T follicular helper cell (primary cell): ENCODE results near the gene CST8.

Experiments used
- DNase-seq: peaks from one replicate; pipeline ENCODE4 v3.0.0-alpha.2; 2020; ENCODE audit warnings: low read depth

The CST8 gene

DNA sequence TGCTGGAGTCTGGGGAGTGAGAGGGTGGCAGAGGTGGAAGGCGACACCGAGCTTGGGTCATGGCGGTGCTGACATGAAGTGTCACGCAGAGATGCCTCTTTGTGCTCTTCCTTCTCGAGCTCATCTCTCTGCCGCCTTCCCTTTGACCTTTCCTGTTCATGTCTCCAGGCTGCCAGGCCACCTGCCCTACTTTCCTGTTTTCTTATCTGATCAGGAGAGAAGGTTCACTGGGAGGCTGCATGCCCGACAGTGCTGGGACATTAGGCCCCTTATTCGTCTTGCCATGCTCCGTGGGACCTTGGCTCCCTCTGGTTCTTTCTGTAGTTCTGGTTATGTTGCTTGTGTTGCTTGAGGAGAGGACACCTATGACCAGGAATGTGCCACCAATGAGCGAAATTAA is 33.2 kb downstream of the CST8 start:
- no peak for DNase-seq

DNA sequence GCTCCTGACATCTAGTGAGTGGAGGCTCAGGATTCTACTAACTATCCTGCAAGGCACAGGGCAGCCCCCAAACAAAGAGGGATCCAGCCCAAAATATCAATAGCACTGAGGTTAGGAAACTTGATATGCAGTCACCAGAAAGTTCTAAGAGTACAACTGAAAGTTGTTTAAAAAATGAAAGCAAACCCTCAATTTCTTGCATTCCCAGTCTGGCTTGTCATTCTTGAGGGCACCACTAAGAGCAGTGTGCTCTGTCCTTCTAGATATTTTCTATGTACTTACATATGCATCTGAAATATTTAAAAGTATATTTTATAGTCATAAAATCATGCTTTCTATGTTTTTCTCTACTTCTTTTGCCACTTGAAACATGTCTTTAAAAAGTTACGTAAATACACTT is 35.9 kb downstream of the CST8 start:
- no peak for DNase-seq

DNA sequence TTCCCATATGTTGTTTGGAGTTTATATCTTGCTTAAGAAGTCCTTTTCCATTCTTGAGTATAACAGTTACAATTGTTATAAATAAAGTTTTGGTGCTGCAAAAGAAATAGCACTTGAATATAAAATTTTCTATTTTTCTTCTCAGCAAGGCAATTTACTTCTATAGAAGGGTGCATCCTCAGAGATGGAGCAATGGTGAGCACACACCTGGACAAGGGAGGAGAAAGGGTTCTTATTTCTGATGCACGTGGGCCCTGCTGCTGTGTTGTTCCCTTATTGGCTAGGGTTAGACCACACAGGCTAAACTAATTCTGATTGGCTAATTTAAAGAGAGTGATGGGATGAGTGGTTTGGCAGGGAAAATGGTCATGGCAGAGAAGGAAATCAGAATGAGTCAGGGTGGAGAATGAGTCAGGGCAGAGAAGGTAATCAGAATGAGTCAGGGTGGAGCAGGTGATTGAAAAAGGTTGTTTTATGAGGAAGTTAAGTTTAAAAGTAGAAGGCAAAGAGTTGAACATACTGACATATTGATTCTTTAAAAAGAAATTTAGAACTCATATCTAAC is 38.0 kb downstream of the CST8 start:
- no peak for DNase-seq

DNA sequence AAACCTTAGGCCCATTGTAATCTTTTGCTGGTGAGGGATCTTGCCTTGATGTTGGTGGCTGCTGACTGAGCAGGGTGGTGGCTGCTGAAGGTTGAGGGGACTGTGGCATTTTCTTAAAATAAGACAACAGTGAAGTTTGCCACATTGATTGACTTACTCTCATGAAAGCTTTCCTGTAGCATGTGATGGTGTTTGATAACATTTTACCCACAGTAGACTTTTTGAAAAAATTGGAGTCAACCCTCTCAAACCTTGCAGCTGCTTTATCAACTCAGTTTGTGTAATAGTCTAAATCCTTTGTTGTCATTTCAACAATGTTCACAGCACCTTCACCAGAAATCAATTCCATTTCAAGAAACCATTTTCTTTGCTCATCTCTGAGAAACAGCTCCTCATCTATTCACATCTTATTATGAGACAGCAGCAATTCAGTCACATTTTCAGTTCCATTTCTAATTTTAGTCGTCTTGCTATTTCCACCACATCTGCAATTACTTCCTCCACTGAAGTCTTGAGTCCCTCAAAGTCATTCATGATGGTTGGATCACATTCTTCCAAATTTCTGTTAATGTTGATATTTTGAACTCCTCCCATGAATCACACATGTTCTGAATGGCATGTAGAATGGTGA is 40.1 kb downstream of the CST8 start:
- no peak for DNase-seq

DNA sequence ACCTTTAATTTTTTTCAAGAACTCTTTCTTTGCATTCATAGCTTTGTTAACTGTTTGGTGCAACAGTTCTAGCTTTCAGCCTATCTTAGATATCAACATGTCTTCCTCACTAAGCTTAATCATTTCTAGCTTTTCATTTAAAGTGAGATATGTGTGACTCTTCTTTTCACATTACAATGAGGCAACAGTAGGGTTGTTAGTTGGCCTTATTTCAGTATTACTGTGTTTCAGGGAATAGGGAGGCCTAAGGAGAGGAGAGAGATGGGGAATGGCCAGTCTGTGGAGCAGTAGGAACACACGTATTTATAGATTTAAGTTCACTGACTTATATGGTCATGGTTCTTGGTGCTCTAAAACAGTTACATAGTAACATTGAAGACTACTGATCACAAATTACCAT is 41.6 kb downstream of the CST8 start:
- no peak for DNase-seq

DNA sequence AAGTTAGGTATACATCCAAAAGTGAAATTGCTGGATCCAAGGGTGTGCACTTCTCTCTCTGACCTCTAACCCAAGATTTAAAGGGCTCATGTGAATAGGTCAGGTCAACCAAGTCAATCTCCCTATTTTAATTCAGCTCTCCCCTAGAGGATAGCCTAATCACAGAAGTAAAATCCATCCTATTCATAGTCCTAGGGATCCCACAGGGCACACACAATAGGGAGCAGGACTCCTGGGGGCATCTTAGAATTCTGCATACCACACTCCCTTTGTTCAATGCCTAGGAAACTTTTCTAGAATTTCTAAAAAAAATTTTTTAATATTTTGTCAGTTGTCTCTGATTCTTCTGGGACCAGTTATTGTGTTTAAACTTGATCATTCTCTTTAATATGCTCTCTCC is 42.2 kb downstream of the CST8 start:
- DNase-seq: no peak

DNA sequence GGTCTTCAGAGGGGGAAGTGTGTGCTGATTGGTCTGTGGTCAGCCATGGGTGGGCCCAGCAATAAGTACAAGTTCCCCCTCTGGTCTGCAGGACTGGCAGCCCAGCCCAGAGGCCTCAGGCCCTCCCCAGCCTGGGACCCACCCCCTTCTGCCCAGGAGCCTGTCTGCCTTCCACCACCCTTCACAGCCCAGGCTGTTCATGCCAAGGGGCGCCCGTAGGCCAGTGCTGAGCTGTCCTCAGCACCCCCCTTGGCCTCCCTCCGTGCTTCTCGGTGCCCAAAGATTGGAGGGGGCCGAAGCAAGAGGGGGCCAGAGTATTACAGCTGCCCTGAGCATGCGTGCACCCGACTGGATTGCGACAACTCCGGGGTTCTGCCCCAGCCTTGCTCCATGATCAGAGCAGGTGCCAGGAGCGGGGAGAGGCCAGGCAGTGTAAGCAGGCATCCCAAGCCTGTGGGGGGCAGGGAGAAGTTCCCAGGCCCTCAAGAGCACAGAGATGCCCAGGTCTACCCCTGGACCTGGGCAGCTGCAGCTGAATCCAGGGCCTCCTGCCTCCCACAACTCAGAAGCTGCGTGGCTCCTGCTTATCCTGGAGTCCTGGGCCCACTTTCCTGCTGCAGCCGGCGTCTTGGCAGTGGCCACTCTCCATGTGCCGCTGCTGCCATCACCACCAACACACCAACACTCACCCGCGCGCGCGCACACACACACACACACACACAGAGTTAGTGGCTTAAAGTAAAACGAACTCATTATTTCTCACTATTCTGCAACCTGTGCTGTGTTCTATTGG is 44.1 kb downstream of the CST8 start:
- DNase-seq: no peak

DNA sequence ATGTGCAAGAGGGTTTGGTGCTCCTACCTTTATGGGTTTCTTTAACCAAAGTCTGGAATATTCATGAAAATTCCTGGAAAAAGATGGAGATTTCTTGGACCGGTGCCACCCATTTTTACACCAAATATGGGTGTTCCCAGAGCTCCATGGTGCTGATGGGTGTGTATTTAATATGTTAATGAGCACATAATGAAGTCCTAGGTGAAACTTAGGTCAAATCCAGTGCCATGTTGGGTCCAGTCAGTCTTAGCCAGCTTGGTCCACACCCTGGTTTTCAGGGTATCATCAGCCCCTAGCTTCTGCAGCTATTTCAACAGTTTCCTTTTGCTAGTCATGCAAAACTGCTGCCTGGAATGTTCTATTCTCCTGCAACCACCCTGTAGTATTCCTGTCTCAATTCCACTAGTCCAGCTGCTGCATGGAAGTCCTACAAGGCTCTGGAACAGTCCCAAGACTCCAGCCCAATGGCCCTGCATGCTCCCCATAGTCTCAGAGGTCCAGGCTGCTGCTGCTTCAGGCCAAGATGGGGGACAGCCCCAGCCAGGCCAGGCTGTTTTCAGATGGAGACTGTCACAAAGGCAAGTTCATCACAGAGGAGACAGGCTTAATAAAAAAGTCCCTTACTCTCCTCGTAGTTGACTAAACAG is 45.5 kb downstream of the CST8 start:
- no peak for DNase-seq

DNA sequence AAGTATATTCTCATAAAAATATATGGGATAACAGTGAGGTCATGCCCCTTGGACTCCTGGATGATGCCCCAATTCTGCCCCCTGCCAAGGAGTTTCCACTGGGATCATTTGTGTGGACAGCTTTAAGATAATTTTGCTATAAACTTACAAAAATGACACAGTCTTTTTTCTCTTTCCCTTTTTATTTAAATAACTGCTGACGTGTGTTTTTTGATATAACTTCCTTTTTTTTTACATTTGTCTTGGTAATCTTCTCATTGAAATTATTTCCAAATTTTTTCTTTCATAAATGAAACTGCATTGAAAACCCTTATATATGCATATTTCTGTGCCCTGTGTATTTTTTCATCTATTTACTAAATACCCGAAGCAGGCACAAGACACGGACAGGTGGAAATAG is 46.1 kb downstream of the CST8 start:
- no peak for DNase-seq

DNA sequence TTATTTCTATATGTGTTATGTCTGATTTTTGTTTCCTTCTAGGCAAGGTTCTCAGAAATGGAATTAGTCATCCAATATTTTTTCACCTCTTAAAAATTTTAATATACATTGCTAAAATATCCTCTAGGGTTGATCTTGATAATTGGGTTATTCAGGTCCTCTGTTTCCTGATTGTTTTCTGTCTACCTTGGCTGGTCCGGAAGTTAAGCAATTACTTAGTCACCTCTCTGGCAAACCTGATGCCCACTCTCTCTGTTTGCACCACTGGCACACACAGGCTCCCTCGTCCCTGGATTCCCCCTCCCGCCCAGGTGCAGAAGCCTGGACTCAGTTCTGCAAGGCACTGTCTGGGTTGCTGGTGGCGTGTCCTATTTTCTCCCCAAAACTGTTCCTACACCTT is 49.7 kb downstream of the CST8 start:
- DNase-seq: no peak

DNA sequence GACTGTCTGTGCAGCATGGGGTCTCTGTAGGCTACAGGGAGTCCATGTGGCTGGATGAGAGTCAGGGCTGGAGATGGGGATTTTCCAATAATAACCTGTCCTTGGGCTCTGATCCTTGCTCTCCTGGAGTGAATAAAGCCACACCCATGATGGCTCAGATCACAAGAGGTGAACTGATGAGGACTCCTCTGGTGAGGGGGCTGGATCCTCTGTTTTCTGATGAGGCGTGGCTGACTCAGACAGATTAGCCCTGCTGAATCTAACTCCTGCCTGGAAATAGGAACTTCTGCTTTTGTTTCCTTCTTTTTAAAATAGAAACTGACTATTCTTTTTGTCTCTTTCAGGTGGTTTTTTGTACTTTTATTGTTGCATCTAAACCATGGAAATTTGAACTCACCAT is 50.4 kb downstream of the CST8 start:
- DNase-seq: no peak

DNA sequence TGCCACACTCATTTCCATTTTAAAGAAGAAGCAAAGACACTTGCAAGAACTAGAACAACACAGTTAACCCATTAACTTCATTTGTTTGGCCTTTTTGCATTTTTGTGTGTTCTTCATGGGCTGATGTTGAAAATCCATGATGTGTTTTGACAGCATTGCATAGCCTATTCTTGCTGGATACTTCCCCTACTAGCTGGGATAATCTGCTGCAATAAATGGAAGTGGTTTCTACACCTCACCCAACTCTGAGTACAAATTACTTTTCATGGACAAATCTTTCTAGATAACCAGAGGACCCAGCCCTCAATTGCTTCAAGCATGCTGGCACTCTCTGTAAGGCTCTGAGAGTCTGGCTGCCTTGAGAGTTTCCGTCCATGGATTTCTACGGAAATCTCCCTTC is 50.9 kb downstream of the CST8 start:
- DNase-seq: no peak

DNA sequence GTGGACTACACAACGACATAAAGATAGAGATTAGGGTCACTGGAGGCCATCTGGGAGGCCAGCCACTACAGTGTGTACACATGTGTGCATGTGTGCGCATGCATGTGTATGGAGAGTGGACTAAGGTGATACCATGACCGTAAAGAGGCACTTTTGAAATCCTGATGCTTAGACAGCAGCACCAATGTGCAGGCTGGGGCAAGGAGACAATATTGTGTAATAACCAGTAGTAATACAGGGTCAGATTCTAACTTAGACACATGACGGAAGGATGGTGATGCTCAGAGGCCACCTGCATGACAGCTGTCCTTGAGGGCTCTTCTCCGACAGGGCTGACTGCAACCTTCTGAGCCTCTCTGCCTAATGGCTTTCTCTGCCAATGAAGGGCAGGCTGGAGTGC is 51.9 kb downstream of the CST8 start:
- DNase-seq: no peak

DNA sequence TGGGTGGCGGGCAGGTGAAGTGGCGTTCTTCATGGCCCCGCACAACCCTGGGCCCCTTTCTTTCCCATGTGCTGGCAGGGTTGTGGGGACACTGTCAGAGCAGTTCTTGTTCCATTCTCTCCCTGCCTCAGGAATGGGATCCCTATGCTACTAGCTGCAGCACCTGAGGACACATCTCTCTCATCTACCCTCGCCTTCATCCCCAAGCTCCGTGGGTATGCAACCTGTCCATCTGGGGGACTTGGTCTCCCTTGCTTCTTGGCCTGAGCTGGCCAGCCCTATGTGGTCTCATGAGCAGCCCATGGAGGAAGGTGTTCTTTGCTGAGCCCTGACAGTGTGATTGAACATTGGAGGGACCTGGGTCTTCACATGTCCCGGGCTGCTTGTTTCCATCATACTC is 53.2 kb downstream of the CST8 start:
- DNase-seq: no peak
